GM23338 (cell line): ENCODE measurements around the gene MPHOSPH8.

Source experiments
- EZH2 ChIP-seq: fragments of 200-600 bp; sonication (generic); IDR thresholded peaks from one replicate; pipeline ENCODE4 v1.8.0; 2017; ENCODE audit warnings: antibody characterized with exemption, mild to moderate bottlenecking, low read depth; ENCODE audit not compliant: unreplicated experiment
- POLR2AphosphoS5 ChIP-seq: IDR thresholded peaks from 2 replicates; pipeline ENCODE4 v1.6.1; 2016; ENCODE audit warnings: antibody characterized with exemption, low read depth
- ZNF114 ChIP-seq: fragments of 250-450 bp; sonication (Bioruptor Pico); IDR thresholded peaks from 2 replicates; pipeline ENCODE4 v1.5.0; 2020; ENCODE audit warnings: mild to moderate bottlenecking, moderate library complexity
- ZNF331 ChIP-seq: fragments of 250-450 bp; sonication (Bioruptor Pico); IDR thresholded peaks from 2 replicates; pipeline ENCODE4 v1.5.0; 2020; ENCODE audit warnings: low read depth, mild to moderate bottlenecking, moderate library complexity
- TF ChIP-seq, protein P1 (sequence below), 2 experiments: fragments of 200-600 bp in 1 of 2; sonication (generic) in 1 of 2; conservative IDR thresholded peaks; 2 replicates each; pipeline versions ENCODE4 v1.5.1 to v1.6.1; 2016 to 2017; ENCODE audit warnings: antibody characterized with exemption in 2 of 2, low read depth in 2 of 2, mild to moderate bottlenecking in 2 of 2, moderate library complexity in 1 of 2
- TF ChIP-seq, protein P2 (sequence below): IDR thresholded peaks from one replicate; pipeline ENCODE4 v1.6.1; 2018; ENCODE audit warnings: antibody characterized with exemption; ENCODE audit not compliant: unreplicated experiment
- TF ChIP-seq, protein P3 (sequence below): IDR thresholded peaks from 2 replicates; pipeline ENCODE4 v1.6.1; 2016; ENCODE audit warnings: antibody characterized with exemption

DNA sequence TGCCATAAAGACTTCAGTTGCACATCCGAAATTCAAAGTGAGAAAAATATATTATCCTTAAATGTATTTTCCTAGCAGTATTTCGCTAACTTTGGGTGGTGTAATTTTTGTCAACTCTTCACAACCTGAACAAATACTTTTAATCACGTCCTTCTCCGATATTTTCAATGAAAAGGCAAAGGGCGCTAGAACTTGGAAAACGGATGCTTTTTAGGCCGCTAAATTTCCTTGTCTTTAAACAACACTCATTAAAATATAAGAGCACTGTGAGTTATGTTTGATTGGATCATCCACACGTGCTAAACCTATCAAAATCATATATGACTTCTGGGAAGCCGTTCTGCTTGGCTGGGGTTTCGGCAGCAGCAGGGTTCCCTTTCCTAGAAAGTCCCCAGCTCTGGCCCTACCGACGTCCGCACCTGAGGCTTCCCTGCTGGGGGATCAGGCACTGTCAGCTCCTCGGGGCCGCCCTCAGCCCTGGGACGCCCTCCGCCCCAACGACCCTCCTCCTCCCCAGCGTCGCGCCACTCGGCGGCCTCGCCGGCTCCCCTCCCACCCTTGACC is 462 bp upstream of the MPHOSPH8 start:
- TF ChIP-seq, protein P1, sequence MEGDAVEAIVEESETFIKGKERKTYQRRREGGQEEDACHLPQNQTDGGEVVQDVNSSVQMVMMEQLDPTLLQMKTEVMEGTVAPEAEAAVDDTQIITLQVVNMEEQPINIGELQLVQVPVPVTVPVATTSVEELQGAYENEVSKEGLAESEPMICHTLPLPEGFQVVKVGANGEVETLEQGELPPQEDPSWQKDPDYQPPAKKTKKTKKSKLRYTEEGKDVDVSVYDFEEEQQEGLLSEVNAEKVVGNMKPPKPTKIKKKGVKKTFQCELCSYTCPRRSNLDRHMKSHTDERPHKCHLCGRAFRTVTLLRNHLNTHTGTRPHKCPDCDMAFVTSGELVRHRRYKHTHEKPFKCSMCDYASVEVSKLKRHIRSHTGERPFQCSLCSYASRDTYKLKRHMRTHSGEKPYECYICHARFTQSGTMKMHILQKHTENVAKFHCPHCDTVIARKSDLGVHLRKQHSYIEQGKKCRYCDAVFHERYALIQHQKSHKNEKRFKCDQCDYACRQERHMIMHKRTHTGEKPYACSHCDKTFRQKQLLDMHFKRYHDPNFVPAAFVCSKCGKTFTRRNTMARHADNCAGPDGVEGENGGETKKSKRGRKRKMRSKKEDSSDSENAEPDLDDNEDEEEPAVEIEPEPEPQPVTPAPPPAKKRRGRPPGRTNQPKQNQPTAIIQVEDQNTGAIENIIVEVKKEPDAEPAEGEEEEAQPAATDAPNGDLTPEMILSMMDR (conservative IDR thresholded peaks at IDR 0.05; ENCODE audit: low read depth in 2 of 2) = no peak
- TF ChIP-seq, protein P2, sequence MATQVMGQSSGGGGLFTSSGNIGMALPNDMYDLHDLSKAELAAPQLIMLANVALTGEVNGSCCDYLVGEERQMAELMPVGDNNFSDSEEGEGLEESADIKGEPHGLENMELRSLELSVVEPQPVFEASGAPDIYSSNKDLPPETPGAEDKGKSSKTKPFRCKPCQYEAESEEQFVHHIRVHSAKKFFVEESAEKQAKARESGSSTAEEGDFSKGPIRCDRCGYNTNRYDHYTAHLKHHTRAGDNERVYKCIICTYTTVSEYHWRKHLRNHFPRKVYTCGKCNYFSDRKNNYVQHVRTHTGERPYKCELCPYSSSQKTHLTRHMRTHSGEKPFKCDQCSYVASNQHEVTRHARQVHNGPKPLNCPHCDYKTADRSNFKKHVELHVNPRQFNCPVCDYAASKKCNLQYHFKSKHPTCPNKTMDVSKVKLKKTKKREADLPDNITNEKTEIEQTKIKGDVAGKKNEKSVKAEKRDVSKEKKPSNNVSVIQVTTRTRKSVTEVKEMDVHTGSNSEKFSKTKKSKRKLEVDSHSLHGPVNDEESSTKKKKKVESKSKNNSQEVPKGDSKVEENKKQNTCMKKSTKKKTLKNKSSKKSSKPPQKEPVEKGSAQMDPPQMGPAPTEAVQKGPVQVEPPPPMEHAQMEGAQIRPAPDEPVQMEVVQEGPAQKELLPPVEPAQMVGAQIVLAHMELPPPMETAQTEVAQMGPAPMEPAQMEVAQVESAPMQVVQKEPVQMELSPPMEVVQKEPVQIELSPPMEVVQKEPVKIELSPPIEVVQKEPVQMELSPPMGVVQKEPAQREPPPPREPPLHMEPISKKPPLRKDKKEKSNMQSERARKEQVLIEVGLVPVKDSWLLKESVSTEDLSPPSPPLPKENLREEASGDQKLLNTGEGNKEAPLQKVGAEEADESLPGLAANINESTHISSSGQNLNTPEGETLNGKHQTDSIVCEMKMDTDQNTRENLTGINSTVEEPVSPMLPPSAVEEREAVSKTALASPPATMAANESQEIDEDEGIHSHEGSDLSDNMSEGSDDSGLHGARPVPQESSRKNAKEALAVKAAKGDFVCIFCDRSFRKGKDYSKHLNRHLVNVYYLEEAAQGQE = no peak
- TF ChIP-seq ZNF114 (CRISPR knock-in tag) (no peak), EZH2 (no peak), ZNF331 (no peak), POLR2AphosphoS5 (no peak; the same call in 1 of the 2 replicates)
- TF ChIP-seq, protein P3, sequence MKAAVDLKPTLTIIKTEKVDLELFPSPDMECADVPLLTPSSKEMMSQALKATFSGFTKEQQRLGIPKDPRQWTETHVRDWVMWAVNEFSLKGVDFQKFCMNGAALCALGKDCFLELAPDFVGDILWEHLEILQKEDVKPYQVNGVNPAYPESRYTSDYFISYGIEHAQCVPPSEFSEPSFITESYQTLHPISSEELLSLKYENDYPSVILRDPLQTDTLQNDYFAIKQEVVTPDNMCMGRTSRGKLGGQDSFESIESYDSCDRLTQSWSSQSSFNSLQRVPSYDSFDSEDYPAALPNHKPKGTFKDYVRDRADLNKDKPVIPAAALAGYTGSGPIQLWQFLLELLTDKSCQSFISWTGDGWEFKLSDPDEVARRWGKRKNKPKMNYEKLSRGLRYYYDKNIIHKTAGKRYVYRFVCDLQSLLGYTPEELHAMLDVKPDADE = no peak
